ENCODE data around the gene SPOCK2. TPM values are rescaled to one million over a fixed set of nuclear protein-coding genes. Genes with fewer than 3 reads are reported as not detected.

Gene SPOCK2
- total RNA-seq, 1 experiment from 2014 or later: 0.32 TPM

DNA sequence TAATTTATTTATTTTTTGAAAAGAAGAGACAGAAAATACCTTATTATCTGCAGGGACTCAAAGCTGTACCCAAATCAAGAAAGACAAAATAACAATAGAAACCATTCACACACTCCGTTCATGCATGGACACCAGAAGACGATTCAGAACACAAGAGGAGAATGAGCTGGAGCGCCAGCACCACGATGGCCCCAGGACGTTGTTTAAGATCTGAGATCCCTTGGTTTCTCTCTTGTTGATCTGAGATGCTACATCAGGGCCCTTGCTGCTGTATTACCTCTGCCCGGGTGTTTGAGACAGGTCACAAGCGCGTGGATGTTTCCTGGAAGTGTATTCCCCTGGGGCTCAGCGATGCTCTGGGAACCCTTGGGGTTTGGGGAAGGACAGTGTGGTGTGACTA lies 77.3 kb downstream of the SPOCK2 start:
- ChIA-PET CTCF (no interaction called here), POLR2A (ENCODE audit: low non-redundant PET) (interaction anchor here (0.6 kb wide), 1 partner anchor 12 kb away, joined by 3 read pairs; no protein-coding TSS in a partner anchor)

DNA sequence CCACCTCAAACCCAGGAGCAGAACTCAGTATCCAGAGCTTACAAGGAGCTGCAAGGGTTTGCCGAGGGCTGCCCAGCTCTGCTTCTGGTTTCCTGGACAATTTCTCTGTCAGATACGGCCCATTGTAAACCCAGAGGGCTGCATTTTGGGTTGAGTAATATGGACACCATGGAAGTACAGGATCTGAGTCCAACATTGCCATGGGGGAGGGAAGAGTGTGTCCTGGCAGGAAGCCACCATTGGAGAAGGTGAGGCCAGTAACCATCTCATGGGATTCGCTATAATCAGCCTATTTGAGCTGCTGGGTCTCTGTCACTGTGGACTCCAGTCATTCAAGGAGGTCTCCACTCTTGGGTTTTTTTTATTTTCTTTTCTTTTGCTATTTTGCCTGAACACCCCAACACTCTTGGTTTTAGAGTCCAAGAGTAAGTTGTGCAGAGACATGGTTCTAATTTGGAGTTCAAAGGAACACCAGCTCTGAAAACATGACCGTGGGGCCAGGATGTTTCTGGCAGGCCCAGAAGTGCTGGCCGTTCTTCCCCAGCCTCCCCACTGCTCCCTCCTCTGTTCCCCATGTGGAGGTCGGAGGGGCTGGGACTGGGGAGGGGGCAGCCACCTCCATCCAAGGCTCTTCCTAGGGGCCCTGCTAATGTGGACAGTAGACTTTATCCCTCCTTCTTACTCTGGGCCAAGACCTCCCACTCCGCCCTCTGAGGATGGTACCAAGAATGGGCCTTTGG lies 77.9 kb downstream of the SPOCK2 start:
- Histone ChIP-seq H3K27me3 (replicated peaks; ENCODE audit: insufficient read depth, low read depth, low read length, poor library complexity) (no peaks in the 10 kb centered on the region), H3K4me3 (ENCODE audit: low read depth, low read length, poor library complexity, severe bottlenecking) (no peak overlapping the region), H3K4me1 (ENCODE audit: insufficient read depth, low read length, poor library complexity, severe bottlenecking) (peaks cover 15% of the 10 kb centered on the region), H3K36me3 (ENCODE audit: insufficient read depth, low read length, poor library complexity, severe bottlenecking) (no peaks in the 10 kb centered on the region), H3K9me3 (ENCODE audit: low read depth, low read length, poor library complexity, severe bottlenecking) (no peaks in the 10 kb centered on the region), H3K27ac (ENCODE audit: low read depth, low read length, poor library complexity, severe bottlenecking) (peak overlapping the region; percentile 73)
- DNase-seq (ENCODE audit: low spot score): no peak
- POLR2A ChIA-PET (ENCODE audit: low non-redundant PET): interaction anchor here (0.6 kb wide), 1 partner anchor 11 kb away, joined by 3 read pairs; no protein-coding TSS in a partner anchor
- intact Hi-C loops (cut with micrococcal nuclease; ENCODE audit: unreplicated experiment): no loop called here
- TF ChIP-seq, protein P1, sequence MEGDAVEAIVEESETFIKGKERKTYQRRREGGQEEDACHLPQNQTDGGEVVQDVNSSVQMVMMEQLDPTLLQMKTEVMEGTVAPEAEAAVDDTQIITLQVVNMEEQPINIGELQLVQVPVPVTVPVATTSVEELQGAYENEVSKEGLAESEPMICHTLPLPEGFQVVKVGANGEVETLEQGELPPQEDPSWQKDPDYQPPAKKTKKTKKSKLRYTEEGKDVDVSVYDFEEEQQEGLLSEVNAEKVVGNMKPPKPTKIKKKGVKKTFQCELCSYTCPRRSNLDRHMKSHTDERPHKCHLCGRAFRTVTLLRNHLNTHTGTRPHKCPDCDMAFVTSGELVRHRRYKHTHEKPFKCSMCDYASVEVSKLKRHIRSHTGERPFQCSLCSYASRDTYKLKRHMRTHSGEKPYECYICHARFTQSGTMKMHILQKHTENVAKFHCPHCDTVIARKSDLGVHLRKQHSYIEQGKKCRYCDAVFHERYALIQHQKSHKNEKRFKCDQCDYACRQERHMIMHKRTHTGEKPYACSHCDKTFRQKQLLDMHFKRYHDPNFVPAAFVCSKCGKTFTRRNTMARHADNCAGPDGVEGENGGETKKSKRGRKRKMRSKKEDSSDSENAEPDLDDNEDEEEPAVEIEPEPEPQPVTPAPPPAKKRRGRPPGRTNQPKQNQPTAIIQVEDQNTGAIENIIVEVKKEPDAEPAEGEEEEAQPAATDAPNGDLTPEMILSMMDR (conservative IDR thresholded peaks at IDR 0.05; ENCODE audit: low read depth, low read length): no peak
- TF ChIP-seq EZH2 (IDR thresholded peaks at IDR 0.05; ENCODE audit: borderline replicate concordance, low read depth, low read length, poor library complexity, severe bottlenecking): no peak
- no TSS peak for BruUV-seq (replicated peaks)
- CTCF ChIA-PET: no interaction called here

More for the DNA sequence above, 77.3 kb downstream of the SPOCK2 start:
- Histone ChIP-seq H3K4me3 (ENCODE audit: low read depth, low read length, poor library complexity, severe bottlenecking) (no peak overlapping the region), H3K27me3 (replicated peaks; ENCODE audit: insufficient read depth, low read depth, low read length, poor library complexity) (no peaks in the 10 kb centered on the region), H3K9me3 (ENCODE audit: low read depth, low read length, poor library complexity, severe bottlenecking) (no peaks in the 10 kb centered on the region), H3K27ac (ENCODE audit: low read depth, low read length, poor library complexity, severe bottlenecking) (no peak overlapping the region), H3K4me1 (ENCODE audit: insufficient read depth, low read length, poor library complexity, severe bottlenecking) (peaks cover 15% of the 10 kb centered on the region), H3K36me3 (ENCODE audit: insufficient read depth, low read length, poor library complexity, severe bottlenecking) (no peaks in the 10 kb centered on the region)
- BruUV-seq (replicated peaks): TSS peak; percentile 17
- intact Hi-C loops (cut with micrococcal nuclease; ENCODE audit: unreplicated experiment): no loop called here
- DNase-seq (ENCODE audit: low spot score): no peak
- TF ChIP-seq EZH2 (IDR thresholded peaks at IDR 0.05; ENCODE audit: borderline replicate concordance, low read depth, low read length, poor library complexity, severe bottlenecking): no peak
- TF ChIP-seq, protein P1 (conservative IDR thresholded peaks at IDR 0.05; ENCODE audit: low read depth, low read length): no peak

- ChIA-PET CTCF (no interaction called here), POLR2A (ENCODE audit: low non-redundant PET) (no interaction called here)
- peak; percentile 56 for DNase-seq (ENCODE audit: low spot score)
Observed at GRCh38 chr10:72009425-72010081, 78.8 kb downstream of the SPOCK2 start.

More at GRCh38 chr10:72009425-72010081, 78.8 kb downstream of the SPOCK2 start:
- intact Hi-C loops (cut with micrococcal nuclease; ENCODE audit: unreplicated experiment): no loop called here
- Histone ChIP-seq H3K27ac (ENCODE audit: low read depth, low read length, poor library complexity, severe bottlenecking) (peak overlapping the region; percentile 73), H3K4me1 (ENCODE audit: insufficient read depth, low read length, poor library complexity, severe bottlenecking) (peaks cover 15% of the 10 kb centered on the region), H3K4me3 (ENCODE audit: low read depth, low read length, poor library complexity, severe bottlenecking) (no peak overlapping the region), H3K36me3 (ENCODE audit: insufficient read depth, low read length, poor library complexity, severe bottlenecking) (no peaks in the 10 kb centered on the region), H3K27me3 (replicated peaks; ENCODE audit: insufficient read depth, low read depth, low read length, poor library complexity) (no peaks in the 10 kb centered on the region), H3K9me3 (ENCODE audit: low read depth, low read length, poor library complexity, severe bottlenecking) (no peaks in the 10 kb centered on the region)
- BruUV-seq (replicated peaks): no TSS peak
- TF ChIP-seq, protein P1 (conservative IDR thresholded peaks at IDR 0.05; ENCODE audit: low read depth, low read length): no peak
- TF ChIP-seq EZH2 (IDR thresholded peaks at IDR 0.05; ENCODE audit: borderline replicate concordance, low read depth, low read length, poor library complexity, severe bottlenecking): no peak
